ENCODE measurements around the gene MECR.

MECR gene

GRCh38 chr1:29255134-29255666, 24.5 kb upstream of the MECR start:
- no peak for DNase-seq

GRCh38 chr1:29254346-29254745, 23.6 kb upstream of the MECR start:
- no peak for DNase-seq

- DNase-seq = no peak
Measured at GRCh38 chr1:29253180-29253579, 22.4 kb upstream of the MECR start.

GRCh38 chr1:29251164-29252124, 20.7 kb upstream of the MECR start:
- DNase-seq = no peak

- DNase-seq = no peak
Measured at GRCh38 chr1:29249951-29250581, 19.3 kb upstream of the MECR start.

GRCh38 chr1:29249170-29249691, 18.5 kb upstream of the MECR start:
- DNase-seq = no peak

- no peak for DNase-seq
Measured at GRCh38 chr1:29248409-29248808, 17.7 kb upstream of the MECR start.

- no peak for DNase-seq
Measured at GRCh38 chr1:29247571-29248273, 17.0 kb upstream of the MECR start.

GRCh38 chr1:29247044-29247443, 16.3 kb upstream of the MECR start:
- DNase-seq = no peak

GRCh38 chr1:29245876-29246275, 15.1 kb upstream of the MECR start:
- no peak for DNase-seq

GRCh38 chr1:29245261-29245660, 14.5 kb upstream of the MECR start:
- no peak for DNase-seq

- DNase-seq = no peak
Measured at GRCh38 chr1:29243871-29244200, 13.1 kb upstream of the MECR start.

- DNase-seq = no peak
Measured at GRCh38 chr1:29243023-29243870, 12.5 kb upstream of the MECR start.

- no peak for DNase-seq
Measured at GRCh38 chr1:29240986-29241385, 10.3 kb upstream of the MECR start.

- DNase-seq = no peak
Measured at GRCh38 chr1:29240400-29240837, 9.7 kb upstream of the MECR start.

- DNase-seq = no peak
Measured at GRCh38 chr1:29239142-29239541, 8.4 kb upstream of the MECR start.

GRCh38 chr1:29238620-29239002, 7.9 kb upstream of the MECR start:
- no peak for DNase-seq

- no peak for DNase-seq
Measured at GRCh38 chr1:29237852-29238619, 7.3 kb upstream of the MECR start.

- peak; percentile 25 for DNase-seq
Measured at GRCh38 chr1:29237129-29237821, 6.5 kb upstream of the MECR start.

GRCh38 chr1:29236712-29237128, 6.0 kb upstream of the MECR start:
- no peak for DNase-seq

Measured in kidney glomerular epithelial cell (primary cell).